ENCODE results near the gene MAP4K3.
"Not testable (repeated sequence)": the region's sequence is repeated elsewhere in the genome, so short reads cannot be mapped to it uniquely, and the experiment has no call there.

MAP4K3 gene

GRCh38 chr2:39408351-39409136, 28.5 kb downstream of the MAP4K3 start:
- DNase-seq: no peak

GRCh38 chr2:39407516-39408296, 29.4 kb downstream of the MAP4K3 start:
- no peak for DNase-seq

- no peak for DNase-seq
Observed at GRCh38 chr2:39405364-39405763, 31.7 kb downstream of the MAP4K3 start.

GRCh38 chr2:39403311-39403710, 33.8 kb downstream of the MAP4K3 start:
- no peak for DNase-seq

- DNase-seq: no peak
Observed at GRCh38 chr2:39401319-39401718, 35.8 kb downstream of the MAP4K3 start.

GRCh38 chr2:39399570-39399969, 37.5 kb downstream of the MAP4K3 start:
- no peak for DNase-seq

GRCh38 chr2:39395313-39395712, 41.8 kb downstream of the MAP4K3 start:
- DNase-seq: no peak

GRCh38 chr2:39394516-39394961, 42.5 kb downstream of the MAP4K3 start:
- peak in 1 of 14 donors; percentile 35 for DNase-seq

GRCh38 chr2:39392672-39393071, 44.4 kb downstream of the MAP4K3 start:
- no peak for DNase-seq

GRCh38 chr2:39390216-39390615, 46.9 kb downstream of the MAP4K3 start:
- DNase-seq: no peak

GRCh38 chr2:39386064-39386463, 51.0 kb downstream of the MAP4K3 start:
- no peak for DNase-seq

- no peak for DNase-seq
Observed at GRCh38 chr2:39385172-39385571, 51.9 kb downstream of the MAP4K3 start.

- not testable (repeated sequence) for DNase-seq
Observed at GRCh38 chr2:39384071-39384470, 53.0 kb downstream of the MAP4K3 start.

GRCh38 chr2:39383146-39383545, 53.9 kb downstream of the MAP4K3 start:
- DNase-seq: no peak

- DNase-seq: peak in 1 of 14 donors; percentile 51
Observed at GRCh38 chr2:39381653-39382052, 55.4 kb downstream of the MAP4K3 start.

GRCh38 chr2:39380525-39381150, 56.4 kb downstream of the MAP4K3 start:
- DNase-seq: peak in 1 of 14 donors; percentile 62

GRCh38 chr2:39379643-39380524, 57.2 kb downstream of the MAP4K3 start:
- DNase-seq: peak in 2 of 14 donors; percentile 33 to 87

- DNase-seq: no peak
Observed at GRCh38 chr2:39378968-39379367, 58.1 kb downstream of the MAP4K3 start.

- peak in 1 of 14 donors; percentile 16 for DNase-seq
Observed at GRCh38 chr2:39377226-39377939, 59.7 kb downstream of the MAP4K3 start.

GRCh38 chr2:39375917-39376316, 61.2 kb downstream of the MAP4K3 start:
- DNase-seq: no peak

- DNase-seq: no peak
Observed at GRCh38 chr2:39373181-39373802, 63.8 kb downstream of the MAP4K3 start.

All from C1 segment of cervical spinal cord (tissue), 14 donors.